ENCODE data around the gene TPPP2.

TPPP2 gene

DNA sequence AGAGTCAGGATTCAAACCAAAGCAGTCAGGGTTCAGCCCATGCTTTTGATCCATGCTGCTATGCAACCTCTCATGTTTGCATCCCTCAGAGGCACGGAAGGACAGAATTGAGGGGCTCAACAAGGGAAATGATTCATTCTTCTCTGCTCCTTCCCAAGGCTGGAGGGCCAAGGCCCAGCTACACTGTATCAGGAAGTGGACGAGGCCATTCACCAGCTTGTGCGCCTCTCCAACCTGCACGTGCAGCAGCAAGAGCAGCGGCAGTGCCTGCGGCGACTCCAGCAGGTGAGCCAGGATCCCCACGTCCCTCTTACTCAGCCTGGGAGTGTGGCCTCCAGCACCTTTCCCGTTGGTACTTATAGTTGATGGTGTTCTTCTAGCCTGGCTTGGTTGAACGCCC, 48.7 kb downstream of the TPPP2 start:
- TF ChIP-seq, protein P1, sequence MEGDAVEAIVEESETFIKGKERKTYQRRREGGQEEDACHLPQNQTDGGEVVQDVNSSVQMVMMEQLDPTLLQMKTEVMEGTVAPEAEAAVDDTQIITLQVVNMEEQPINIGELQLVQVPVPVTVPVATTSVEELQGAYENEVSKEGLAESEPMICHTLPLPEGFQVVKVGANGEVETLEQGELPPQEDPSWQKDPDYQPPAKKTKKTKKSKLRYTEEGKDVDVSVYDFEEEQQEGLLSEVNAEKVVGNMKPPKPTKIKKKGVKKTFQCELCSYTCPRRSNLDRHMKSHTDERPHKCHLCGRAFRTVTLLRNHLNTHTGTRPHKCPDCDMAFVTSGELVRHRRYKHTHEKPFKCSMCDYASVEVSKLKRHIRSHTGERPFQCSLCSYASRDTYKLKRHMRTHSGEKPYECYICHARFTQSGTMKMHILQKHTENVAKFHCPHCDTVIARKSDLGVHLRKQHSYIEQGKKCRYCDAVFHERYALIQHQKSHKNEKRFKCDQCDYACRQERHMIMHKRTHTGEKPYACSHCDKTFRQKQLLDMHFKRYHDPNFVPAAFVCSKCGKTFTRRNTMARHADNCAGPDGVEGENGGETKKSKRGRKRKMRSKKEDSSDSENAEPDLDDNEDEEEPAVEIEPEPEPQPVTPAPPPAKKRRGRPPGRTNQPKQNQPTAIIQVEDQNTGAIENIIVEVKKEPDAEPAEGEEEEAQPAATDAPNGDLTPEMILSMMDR (IDR thresholded peaks at IDR 0.05; ENCODE audit: borderline replicate concordance, insufficient read depth, low read depth, low read length) = no peak
- no peak overlapping the region for H3K4me3 ChIP-seq (ENCODE audit: low read depth, low read length)

DNA sequence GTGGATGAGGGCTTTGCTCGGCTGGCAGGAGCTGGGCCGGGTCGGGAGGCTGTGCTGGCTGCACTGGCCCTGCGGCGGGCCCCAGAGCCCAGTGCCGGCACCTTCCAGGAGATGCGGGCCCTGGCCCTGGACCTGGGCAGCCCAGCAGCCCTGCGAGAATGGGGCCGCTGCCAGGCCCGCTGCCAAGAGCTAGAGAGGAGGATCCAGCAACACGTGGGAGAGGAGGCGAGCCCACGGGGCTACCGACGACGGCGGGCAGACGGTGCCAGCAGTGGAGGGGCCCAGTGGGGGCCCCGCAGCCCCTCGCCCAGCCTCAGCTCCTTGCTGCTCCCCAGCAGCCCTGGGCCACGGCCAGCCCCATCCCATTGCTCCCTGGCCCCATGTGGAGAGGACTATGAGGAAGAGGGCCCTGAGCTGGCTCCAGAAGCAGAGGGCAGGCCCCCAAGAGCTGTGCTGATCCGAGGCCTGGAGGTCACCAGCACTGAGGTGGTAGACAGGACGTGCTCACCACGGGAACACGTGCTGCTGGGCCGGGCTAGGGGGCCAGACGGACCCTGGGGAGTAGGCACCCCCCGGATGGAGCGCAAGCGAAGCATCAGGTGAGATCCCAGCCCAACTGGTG, 51.6 kb downstream of the TPPP2 start:
- TF ChIP-seq, protein P1 (IDR thresholded peaks at IDR 0.05; ENCODE audit: borderline replicate concordance, insufficient read depth, low read depth, low read length) = no peak
- no peak overlapping the region for H3K4me3 ChIP-seq (ENCODE audit: low read depth, low read length)
